NCI-H2107 (cell line): ENCODE data around the gene LIPT1.
"Not testable (repeated sequence)": the region's sequence is repeated elsewhere in the genome, so short reads cannot be mapped to it uniquely, and the experiment has no call there.

Source experiments
- DNase-seq: peaks from one replicate; lab custom pipeline; 2025; lab: John Stamatoyannopoulos, UW

LIPT1 gene

DNA sequence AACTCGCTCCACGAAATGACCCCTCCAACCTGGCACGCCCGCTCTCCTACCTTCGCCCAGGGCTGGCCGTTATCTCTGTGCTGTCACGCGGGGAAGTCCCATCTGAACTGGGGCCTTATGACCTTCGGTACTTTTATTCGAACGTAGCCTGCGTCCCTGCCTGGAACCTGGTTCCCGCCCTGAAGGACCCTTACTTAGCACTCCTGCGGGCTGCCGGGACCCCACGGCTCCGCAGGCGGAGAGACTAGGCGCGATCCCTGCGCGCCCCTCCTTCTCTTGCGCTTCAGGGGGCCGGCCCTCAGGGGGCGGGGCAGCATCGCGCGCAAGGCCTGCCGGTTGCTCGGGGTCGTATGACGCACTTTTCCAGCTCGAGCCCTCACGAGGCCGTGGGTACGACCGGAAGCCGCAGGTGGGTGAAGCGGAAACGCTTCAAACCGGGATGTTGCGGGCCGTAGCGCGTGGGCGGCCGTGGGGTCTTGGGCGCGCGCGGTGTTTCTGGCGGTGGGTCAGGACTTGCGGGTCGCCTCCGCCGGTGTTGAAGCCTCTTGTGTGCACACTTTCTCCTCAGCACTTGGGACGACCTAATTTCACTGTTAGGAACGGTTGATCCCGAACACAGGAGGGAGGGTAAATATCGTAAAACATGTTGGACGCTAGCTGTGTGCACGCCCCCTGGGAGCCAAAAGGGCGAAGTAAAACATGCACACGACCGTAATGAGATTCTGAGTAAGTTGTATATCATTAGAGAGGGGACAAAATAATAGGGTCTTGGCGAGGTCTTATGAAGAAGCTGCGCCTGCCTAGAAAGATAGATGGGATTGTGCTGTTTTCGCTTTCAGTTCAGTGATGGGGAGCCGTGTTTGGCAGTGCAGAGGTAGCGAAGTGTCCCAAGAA lies at the start of gene LIPT1, which contains the start of gene TSGA10:
Gene LIPT1, plus strand, starts transcription at position 325 of the 894 bp plus-strand sequence. CDS start 6,991 bp downstream, outside the sequence.
Gene TSGA10, minus strand, starts transcription at position 300 of the 894 bp plus-strand sequence. CDS start 45,503 bp downstream, outside the sequence.
- DNase-seq: peak; percentile 86

DNA sequence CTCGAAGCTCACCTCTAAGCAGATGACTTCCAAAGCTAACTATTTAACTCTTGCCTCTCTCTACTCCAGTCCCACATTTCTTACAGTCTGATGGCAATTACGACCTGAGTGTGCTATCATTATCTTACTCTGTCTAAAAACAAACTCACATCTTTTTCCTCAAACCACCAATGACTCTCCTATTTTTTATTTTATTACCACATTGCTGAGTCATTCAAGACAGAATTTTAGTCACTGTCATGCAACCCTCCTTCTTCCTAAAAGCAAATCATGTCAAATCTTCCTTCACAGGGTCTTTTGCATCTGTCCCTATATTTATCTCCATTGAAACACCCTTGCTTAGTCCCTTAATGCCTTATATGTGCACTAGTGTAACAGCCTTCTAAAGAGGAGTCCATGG lies 47.9 kb upstream of the LIPT1 start:
- no peak for DNase-seq

DNA sequence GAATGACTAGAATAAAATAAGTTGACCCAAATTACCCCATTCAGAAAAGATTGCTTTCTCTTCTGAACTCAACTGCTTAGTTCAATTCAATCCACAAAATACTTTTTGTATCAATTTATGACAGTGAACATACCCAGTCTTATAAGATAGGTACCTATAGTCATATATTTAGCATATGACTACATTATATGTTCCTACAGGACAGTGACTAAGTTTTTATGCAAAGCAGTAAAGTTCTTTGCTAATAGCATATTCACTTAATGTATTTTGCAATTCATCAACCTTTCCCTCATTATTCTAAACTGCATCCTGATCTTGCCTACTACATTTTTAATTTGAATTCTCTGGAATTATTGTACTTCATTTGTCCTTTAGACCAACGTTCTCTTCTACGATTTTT lies 43.5 kb upstream of the LIPT1 start:
- DNase-seq: no peak

DNA sequence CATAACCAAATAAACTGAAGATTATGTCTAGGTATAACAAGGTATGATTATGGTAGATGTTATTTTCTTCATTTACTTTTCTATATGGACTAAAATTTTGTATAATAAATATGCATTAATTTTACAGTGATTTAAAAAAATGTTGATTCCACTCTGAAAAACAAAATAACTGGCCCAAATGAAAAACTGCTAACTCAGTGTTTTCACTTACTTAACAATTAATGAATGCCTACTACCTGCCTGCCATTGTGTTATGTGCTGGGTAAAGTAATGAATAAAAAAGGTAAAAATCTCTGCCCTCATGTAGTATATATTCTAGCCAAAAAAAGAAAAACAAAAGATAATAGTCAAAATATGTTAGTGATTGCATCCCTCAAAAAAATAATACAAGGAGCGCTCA lies 42.8 kb upstream of the LIPT1 start:
- DNase-seq: no peak

DNA sequence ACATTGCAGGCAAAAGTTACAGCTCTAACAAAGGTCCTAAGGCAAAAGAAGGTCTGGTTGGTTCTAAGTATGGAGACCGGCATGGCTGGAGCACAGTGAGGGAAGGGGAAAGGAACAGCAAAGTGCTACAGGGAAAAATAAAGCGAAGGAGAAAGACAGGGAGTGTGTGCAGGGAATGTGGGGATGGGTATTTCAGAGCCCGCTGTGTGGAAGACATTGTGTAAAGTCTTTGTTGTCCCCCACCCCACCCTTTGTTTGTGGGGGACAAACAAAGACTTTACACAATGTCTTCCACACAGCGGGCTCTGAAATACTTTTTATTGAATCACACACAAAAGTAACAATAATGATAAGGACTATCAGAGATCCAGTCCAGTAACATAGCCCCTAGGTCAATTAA lies 42.1 kb upstream of the LIPT1 start:
- no peak for DNase-seq

DNA sequence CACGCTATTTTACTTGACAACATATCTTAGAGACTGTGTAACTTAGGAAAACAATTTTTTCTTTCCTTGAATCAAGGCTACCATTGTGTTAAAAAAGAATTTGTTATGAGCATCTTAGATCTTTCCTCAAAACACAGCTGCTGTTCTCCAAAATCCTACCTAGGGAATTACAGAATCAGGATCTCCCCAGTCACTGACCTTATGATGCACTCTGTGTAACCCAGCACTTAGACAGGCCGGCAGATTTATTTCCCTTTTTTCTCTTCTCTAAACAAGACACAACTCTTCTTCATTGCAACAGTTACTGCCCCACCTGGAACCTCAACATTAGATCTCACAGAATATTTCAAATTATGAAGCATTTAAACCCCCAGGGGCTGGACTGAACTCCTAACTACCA lies 26.8 kb upstream of the LIPT1 start:
- DNase-seq: no peak

DNA sequence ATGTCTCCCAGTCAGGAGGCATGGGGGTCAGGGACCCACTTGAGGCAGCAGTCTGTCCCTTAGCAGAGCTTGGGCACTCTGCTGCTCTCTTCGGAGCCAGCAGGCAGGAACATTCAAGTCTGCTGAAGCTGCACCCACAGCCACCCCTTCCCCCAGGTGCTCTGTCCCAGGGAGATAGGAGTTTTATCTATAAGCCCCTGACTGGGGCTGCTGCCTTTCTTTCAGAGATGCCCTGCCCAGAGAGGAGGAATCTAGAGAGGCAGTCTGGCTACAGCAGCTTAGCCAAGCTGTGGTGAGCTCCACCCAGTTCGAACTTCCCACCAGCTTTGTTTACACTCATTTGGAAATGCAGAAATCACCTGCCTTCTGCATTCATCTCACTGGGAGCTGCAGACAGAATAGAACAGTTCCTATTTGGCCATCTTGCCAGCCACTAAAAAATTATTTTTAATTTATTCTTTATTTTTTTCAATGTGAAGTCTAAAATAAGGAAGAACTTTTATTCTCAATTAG lies 19.7 kb upstream of the LIPT1 start:
- DNase-seq: not testable (repeated sequence)

DNA sequence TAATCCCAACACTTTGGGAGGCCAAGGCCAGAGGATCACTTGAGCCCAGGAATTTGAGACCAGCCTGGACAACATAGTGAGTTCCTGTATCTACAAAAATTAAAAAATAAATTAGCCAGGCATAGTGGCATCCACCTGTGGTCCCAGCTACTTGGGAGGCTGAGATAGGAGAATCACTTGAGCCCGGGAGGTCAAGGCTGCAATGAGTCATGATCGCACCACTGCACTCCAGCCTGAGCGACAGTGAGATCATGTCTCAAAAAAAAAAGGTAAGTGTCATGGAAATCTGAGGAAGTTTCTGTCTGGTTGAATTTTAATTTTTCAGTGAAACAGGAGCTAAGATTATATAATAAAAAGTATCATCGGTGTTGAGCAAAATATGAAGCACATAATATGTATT lies 15.8 kb upstream of the LIPT1 start:
- DNase-seq: no peak

DNA sequence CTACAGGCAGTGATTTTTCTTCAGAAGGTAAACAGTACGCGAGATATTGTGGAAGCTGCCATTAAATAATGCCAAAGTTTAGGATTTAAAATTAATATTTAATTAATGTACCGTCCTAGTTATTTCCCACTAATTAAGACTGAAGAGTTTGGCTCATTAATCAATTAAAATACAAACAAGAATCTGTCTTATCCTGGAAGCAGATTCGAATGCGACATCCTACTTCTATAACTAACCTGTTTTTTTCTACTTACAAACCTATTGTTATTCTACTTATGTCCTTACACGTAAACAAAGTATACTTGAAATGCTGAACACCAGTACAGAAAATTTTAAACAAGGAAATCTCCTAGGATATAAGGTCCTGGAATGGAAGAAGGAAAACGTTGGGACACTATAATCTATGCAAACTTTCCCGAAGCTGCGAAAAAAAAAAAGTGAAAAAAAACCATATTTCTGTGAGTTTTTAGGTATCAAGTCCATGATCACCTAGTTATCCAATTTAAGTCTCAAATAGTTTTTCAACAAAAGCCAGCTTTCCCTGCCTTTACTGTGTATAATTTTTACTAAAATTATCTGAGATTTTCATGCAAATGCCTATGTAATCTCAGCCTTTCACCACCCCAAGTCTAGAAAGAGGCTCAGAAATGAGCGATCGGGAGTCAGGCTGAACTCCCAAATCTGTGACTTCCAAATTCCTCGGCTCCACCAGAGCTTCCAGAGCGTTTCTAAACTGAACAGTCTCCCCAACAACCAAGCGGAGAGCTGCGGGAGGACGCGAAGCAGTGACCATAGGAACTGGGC lies 14.5 kb upstream of the LIPT1 start:
- DNase-seq: no peak

DNA sequence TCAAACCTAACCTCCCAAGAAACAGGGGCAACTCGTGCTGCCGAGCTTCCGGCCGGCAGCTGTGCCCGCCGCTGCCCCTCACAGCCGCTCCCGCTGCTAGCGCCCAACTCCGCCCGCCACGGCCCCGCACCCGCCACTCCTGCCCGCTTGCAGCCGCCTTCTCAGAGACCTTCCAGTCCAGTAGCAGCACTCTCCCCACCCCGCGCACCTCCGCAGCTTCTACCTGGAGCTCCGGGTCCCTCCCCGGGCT lies 14.0 kb upstream of the LIPT1 start:
- DNase-seq: no peak

DNA sequence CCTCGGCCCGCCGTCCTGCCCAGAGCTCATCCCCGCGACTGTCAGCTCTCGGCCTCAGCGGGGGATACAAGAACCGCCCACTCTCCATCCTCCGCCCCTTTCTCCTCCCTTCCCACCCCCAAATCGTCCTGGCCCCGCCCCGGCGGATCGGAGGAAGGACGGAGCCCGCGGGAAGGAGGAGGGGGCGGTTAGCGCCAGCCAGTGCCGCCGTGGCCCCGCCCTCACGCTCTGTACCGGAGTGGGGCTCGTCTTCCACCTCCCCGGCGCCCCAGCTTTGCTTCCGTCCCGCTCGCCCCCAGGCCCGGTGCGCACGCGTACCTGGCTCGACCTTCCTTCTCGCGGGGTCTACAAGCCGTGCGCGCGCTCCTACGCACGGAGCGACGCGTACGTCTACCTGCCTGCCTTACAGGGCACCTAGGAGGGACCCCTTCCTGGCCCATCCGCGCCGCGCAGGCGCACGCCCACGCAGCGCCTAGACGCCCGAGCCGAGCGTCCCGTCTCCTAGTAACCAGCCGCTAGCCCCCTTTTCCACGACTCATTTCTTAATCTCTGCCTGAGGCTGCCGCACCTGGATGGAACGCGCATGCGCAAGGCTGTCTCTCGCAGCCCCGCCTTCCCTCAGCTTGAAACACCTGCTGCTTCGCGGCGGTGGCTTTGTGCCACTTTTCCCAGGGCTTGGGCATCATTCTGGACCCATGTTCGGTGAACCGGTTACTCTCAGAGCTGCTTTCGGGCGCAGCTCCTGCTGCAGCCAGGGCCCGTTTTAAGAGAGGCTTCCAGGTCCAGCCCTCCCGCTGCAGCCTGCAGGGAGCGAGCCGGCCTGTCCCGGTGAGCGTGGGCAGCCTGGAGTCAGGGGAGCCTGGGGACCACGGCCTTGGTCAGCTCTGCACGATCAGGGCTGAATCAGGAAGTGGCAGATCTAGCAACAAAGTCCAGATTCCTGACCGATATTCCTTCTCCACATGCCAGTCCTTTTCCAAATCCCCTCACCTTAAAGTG lies 13.4 kb upstream of the LIPT1 start, which contains the start of gene C2orf15:
Gene C2orf15, plus strand, starts transcription at position 598 of the 999 bp plus-strand sequence. CDS start 8,852 bp downstream, outside the sequence.
- DNase-seq: peak; percentile 92

DNA sequence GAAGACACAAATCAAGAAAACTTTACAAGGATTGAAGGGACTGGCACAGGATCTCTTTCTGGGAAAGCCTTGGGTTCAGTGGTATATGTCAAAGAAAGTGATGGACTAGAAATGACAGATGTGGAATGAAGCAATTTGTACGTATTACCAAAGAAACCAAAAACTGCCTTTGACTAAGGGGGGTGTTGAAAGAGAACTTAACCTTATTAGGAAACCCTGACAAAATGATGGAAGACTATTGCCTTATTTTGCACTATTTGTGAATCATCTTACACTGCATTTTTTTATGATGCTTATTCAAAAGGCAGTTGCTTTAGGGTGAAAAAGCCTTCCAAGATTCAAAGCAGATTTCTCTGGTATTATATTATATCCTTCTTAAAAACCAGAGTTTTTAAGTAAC lies 4.1 kb upstream of the LIPT1 start:
- DNase-seq: no peak

DNA sequence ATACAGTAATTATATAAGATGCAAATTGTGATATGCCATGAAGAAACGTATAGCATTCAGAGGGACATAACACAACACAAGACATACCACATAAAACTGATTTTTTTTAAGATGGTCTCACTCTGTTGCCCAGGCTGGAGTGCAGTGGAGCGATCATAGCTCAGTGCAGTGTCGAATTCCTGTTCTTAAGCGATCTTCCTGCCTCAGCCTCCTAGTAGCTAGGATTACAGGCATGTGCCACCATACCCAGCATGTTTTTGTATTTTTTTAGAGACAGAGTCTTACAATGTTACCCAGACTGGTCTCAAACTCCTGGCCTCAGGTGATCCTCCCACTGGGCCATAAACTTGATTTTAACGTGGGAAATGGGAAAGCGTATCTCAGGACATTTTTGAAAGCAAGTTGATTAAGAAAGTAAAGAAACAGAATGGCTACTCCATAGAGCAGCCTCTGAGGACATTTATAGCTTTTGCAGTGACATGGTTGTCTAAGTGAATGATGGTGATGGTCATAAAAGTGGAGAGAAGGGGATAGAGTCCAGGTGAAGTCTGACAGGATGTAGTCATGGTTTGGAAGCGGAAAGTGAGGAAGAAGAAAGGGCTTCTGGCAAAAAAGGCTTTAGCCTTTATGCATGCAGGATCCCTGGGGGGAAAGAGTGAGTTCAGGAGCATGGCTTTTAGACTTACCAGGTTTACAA lies 2.4 kb upstream of the LIPT1 start:
- no peak for DNase-seq

DNA sequence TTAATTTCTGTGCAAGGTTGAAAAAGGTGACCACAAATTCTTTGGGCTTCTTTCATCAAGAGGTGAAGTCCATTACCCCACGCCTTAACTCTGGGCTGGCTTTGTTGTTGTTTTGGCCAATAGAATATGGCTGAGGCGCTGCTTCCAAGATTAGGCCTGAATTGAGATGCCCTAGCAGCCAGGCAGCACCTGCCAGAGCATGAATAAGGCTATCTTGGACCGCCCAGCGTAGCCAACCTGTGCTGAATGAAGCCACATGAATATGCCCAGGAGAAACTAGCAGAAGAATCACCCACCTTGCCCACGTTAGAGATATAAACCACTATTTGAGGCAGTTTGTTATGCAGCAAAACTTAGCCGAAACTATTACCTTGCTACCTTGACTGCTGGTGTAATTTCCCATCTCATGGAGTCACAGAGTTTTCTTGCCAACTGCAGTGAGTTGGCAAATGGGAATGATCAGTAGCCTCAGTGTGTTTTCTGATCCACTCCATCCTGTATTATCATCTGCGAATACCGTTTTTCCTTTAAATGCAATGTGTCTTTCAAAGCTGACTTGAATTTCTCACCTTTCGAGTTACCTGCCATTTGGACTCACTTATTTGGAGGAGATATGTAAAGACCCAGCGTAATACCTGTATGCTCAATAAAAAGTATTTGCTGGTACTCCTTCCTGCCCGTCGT lies 704 bp upstream of the LIPT1 start:
- no peak for DNase-seq

DNA sequence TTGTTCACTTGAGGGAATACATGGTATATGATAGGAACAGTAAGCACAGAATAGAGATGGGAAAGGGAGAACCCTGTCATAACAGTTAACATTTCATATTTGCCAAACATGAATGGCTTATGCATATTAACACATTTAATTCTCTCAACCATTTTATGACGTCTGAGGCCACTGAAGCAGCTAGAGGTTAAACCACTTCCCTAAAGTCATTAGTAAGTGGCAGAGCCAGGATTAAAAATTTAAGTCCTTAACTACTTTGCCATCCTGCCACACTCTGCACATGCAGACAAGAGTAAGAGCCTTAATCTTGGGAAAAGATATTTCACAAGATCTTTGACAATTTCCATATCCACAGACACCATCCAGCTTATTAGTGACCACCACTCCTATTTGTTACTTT lies 2.1 kb downstream of the LIPT1 start:
- DNase-seq: no peak

DNA sequence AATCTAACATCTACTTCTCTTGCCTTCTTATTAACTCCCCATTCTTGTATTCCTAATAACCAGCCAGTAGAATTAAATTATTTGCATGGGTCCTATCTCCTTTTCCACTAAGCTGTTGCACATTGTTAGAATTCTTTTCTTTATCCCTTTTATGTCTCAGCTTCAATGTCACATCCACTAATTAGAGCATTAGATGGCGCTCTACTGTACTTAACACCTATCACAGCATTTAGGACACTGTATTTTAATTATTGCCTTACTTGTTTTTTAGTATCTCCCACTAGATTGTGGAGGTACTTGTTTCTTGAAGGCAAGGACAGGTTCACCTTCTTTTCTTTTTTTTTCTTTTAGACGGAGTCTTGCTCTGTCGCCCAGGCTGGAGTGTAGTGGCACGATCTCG lies 3.8 kb downstream of the LIPT1 start:
- no peak for DNase-seq

DNA sequence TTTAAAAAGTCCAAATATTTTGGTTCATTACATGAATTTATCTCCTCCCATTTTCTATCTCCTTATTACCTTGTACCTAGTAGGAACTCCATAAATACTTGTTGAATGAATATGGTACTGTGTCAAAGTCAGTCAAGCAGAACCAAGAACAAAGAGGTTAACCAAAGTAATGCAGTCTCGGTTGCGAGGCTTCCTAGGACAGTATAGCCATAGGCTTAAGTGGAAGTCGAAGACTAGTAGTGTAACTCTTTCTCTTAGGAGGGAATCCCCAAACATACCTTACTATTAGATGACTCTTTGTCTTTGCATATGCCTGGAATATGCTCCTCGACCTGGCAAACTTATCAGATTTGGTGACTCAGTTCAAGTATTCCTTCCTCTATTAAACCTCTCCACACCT lies 4.8 kb downstream of the LIPT1 start:
- DNase-seq: no peak

DNA sequence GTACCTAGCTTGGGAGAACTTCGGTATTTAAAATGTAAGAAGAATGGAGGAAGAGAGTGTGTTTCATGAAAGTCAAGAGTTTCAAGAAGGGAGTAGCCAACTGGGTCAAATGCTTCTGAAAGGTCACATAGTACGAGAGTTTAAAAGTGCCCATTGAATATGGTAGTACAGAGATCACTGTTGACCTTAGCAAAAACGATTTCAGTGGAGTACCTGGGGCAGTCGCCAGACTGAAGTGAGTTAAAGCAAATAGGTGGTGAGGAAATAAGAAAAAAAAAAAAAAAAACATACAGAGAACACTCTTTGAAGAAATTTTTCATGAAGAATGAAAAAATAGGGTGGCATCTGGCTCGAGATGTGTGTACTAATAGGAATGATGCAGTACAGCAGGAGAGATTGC lies 11.5 kb downstream of the LIPT1 start:
- no peak for DNase-seq

DNA sequence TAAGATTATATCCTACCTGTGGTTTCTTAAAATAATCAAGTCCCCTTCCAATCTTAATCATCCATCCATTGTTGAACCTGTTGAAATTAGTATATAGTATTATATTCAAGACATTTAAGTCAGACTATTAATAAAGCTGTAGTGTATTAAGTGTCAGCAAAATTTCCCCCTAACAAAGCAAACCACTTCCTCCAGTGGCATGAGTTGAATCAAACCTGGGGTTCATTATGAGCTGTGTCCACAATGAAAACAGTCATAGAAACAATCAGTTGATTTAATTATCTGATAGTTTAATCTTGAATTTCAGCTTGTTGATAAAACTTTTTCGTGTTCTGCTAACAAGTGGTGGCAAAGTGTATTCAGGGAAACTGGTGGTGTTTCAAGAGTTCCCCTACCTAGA lies 14.8 kb downstream of the LIPT1 start:
- DNase-seq: no peak

DNA sequence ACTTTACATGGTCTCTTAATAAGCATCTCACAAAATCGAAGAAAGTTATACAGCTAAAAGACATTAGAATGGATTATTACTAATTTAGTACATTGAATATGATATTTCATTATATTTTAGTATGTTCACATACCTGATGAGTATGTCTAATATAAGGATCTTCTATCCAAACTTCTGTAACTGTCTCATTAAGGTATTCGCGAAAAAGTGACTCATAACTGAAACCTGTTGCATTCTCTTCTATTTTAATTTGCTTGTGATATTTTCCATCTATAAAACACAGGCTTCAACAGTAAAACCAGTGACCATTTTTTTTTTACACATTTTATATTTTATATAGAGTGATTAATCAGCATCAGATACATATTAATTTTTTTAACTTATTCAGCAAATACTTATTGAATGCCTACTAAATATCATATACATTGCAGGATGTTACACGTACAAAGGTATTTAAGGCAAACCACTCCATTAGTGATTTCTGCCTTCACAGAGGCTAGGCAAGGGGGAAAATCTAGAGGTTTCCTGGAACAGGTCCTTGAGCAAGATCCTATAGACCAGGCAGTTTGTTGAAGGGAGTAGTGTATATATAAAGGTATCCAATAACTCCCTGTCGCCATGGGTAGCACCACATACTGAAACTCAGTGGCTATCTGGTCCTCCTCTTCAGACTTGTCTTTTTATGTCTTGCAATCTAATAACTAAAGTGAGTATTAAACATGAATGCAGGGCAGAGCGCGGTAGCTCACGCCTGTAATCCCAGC lies 16.8 kb downstream of the LIPT1 start:
- DNase-seq: no peak
